OCI-LY7 (cell line): ENCODE results near the gene SNAPC4. TPM values are rescaled to one million over a fixed set of nuclear protein-coding genes. Genes with fewer than 3 reads are reported as not detected.

ENCODE experiments used
- BruUV-seq: library from RNA; stranded (reverse); fragments of 400-500 nt; replicated peaks from 2 replicates; lab custom pipeline; 2021; lab: Mats Ljungman, UMichigan
- CTCF ChIA-PET: fragments of 300-600 bp; sonication (Branson Sonifier 250); formaldehyde crosslinking; loops from one replicate; lab custom pipeline; 2022; ENCODE audit warnings: antibody characterized with exemption; ENCODE audit not compliant: unreplicated experiment; lab: Charles Lee
- POLR2A ChIA-PET: fragments of 300-600 bp; sonication (Branson Sonifier 250); formaldehyde crosslinking; loops from one replicate; lab custom pipeline; 2022; ENCODE audit warnings: antibody characterized with exemption; lab: Charles Lee
- DNase-seq: peaks from one replicate; pipeline ENCODE4 v3.0.0-alpha.2; 2015; ENCODE audit warnings: low spot score
- H2AFZ ChIP-seq: fragments of 200-600 bp; sonication (generic), shearing (Covaris generic); 2 replicates; pipeline ENCODE4 v1.6.1; 2014; ENCODE audit warnings: mild to moderate bottlenecking, antibody characterized with exemption, low read length, moderate library complexity
- H3K27ac ChIP-seq: fragments of 200-600 bp; sonication (generic); 2 replicates; pipeline ENCODE4 v1.5.1; 2014; ENCODE audit warnings: mixed run types, low read depth, mild to moderate bottlenecking, moderate library complexity, low read length, inconsistent platforms; ENCODE audit not compliant: poor library complexity, severe bottlenecking
- H3K36me3 ChIP-seq: fragments of 200-600 bp; sonication (generic); 2 replicates; pipeline ENCODE4 v1.6.1; 2014; ENCODE audit warnings: mild to moderate bottlenecking, antibody characterized with exemption, low read length, moderate library complexity, mixed read lengths; ENCODE audit not compliant: insufficient read depth
- H3K4me1 ChIP-seq: fragments of 200-600 bp; sonication (generic); 2 replicates; pipeline ENCODE4 v1.5.1; 2014; ENCODE audit warnings: mild to moderate bottlenecking, low read length; ENCODE audit not compliant: insufficient read depth, poor library complexity, severe bottlenecking
- H3K4me2 ChIP-seq: fragments of 200-600 bp; sonication (generic); 2 replicates; pipeline ENCODE4 v1.6.1; 2014; ENCODE audit warnings: mild to moderate bottlenecking, low read length
- H3K4me3 ChIP-seq: fragments of 200-600 bp; sonication (generic); 2 replicates; pipeline ENCODE4 v1.5.1; 2014; ENCODE audit warnings: mild to moderate bottlenecking, low read depth, low read length; ENCODE audit not compliant: poor library complexity, severe bottlenecking
- H3K79me2 ChIP-seq: fragments of 200-600 bp; sonication (generic); 2 replicates; pipeline ENCODE4 v1.6.1; 2016; ENCODE audit warnings: low read depth, mild to moderate bottlenecking, low read length, moderate library complexity, mixed read lengths; ENCODE audit not compliant: insufficient read depth
- H3K9me2 ChIP-seq: fragments of 200-600 bp; sonication (generic); 2 replicates; pipeline ENCODE4 v1.6.1; 2016; ENCODE audit warnings: mild to moderate bottlenecking, low read length, mixed read lengths; ENCODE audit not compliant: insufficient read depth
- H3K9me3 ChIP-seq: fragments of 200-600 bp; sonication (generic); 2 replicates; pipeline ENCODE4 v1.6.1; 2014; ENCODE audit warnings: mild to moderate bottlenecking, mixed run types, low read length, mixed read lengths
- H4K20me1 ChIP-seq: fragments of 200-600 bp; sonication (generic); 2 replicates; pipeline ENCODE4 v1.6.1; 2014; ENCODE audit warnings: mild to moderate bottlenecking, antibody characterized with exemption, low read length, moderate library complexity, mixed read lengths; ENCODE audit not compliant: insufficient read depth
- EZH2phosphoT487 ChIP-seq: fragments of 200-600 bp; sonication (generic); IDR thresholded peaks from 2 replicates; pipeline ENCODE4 v1.6.1; 2018; ENCODE audit warnings: low read depth, borderline replicate concordance, mild to moderate bottlenecking, mixed run types, antibody characterized with exemption, low read length, moderate library complexity, mixed read lengths
- intact Hi-C: fragments of 100-400 bp; cut with micrococcal nuclease; formaldehyde crosslinking; loops from one replicate; pipeline ENCODE4 v1.10.0; 2022; ENCODE audit not compliant: unreplicated experiment
- total RNA-seq, 2 experiments: library from RNA; depleted of rRNA in 1 of 2; stranded (reverse); fragments of >200 nt in 1 of 2; shearing (Covaris generic) in 1 of 2; gene quantifications; 2 replicates each; pipeline ENCODE4 v1.2.3, GENCODE V29; 2014 to 2022
- TF ChIP-seq, protein P1 (sequence below): fragments of 200-600 bp; sonication (generic); conservative IDR thresholded peaks from 2 replicates; pipeline ENCODE4 v1.5.1; 2014; ENCODE audit warnings: mild to moderate bottlenecking, antibody characterized with exemption, low read length, moderate library complexity, mixed read lengths

Gene SNAPC4
- total RNA-seq, 2 experiments from 2014 or later, result 13.4 to 16.8 TPM

DNA sequence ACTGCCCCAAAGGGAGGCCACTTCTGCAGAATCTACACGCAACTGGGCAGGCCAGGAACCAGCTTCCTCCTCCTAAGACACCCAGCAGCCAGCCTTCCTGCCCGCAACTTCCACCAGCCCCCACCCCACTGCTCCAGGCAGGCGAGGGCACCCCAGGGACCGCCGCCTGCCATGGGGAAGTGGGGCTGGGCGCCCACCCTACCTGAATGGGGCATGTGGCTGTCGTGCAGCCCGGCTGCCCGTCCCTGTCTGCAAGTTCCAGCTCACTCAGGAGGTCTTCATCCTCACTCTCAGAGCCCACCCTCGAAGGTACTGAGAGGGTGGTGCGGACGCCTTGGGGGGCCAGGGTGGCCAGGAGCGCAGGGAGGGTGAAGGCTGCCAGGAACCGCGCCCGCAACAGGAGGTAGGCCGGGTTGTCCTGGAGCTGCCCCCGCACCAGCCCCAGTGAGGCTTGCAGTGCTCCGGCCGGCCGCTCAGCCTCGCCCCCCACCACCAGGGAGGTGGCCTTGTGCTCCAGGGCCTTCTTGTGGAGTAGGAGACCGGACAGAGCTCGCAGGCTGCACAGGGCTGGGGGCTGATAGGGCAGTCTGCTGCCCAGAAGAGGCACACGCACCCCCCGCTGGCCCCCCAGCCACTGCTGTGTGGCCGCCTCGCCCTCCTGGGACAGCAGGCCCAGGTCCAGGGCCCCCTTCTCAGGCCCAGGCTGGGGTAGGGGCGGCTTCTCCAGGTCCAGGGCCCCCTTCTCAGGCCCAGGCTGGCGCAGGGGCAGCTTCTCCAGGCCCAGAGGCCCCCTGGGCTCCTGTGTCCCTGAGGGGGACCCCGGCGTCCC, 22.4 kb downstream of the SNAPC4 start:
- no peak overlapping the region for H3K4me3 ChIP-seq
- H2AFZ ChIP-seq, result no peak overlapping the region
- H3K9me2 ChIP-seq, result no peaks in the 10 kb centered on the region
- H3K4me1 ChIP-seq, result no peaks in the 10 kb centered on the region
- ChIA-PET POLR2A (no interaction called here), CTCF (no interaction called here)
- no peak overlapping the region for H3K27ac ChIP-seq
- no peaks in the 10 kb centered on the region for H3K9me3 ChIP-seq
- H3K36me3 ChIP-seq, result peaks cover 76% of the 10 kb centered on the region
- DNase-seq, result no peak
- H3K79me2 ChIP-seq, result no peaks in the 10 kb centered on the region
- H3K4me2 ChIP-seq, result no peak overlapping the region
- H4K20me1 ChIP-seq, result no peaks in the 10 kb centered on the region; the same call in 1 of the 2 replicates
- no peak for TF ChIP-seq EZH2phosphoT487
- TF ChIP-seq, protein P1, sequence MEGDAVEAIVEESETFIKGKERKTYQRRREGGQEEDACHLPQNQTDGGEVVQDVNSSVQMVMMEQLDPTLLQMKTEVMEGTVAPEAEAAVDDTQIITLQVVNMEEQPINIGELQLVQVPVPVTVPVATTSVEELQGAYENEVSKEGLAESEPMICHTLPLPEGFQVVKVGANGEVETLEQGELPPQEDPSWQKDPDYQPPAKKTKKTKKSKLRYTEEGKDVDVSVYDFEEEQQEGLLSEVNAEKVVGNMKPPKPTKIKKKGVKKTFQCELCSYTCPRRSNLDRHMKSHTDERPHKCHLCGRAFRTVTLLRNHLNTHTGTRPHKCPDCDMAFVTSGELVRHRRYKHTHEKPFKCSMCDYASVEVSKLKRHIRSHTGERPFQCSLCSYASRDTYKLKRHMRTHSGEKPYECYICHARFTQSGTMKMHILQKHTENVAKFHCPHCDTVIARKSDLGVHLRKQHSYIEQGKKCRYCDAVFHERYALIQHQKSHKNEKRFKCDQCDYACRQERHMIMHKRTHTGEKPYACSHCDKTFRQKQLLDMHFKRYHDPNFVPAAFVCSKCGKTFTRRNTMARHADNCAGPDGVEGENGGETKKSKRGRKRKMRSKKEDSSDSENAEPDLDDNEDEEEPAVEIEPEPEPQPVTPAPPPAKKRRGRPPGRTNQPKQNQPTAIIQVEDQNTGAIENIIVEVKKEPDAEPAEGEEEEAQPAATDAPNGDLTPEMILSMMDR, result no peak
- intact Hi-C loops, result no loop called here
- BruUV-seq, result no TSS peak

- no peak overlapping the region for H2AFZ ChIP-seq
- no peak overlapping the region for H3K4me2 ChIP-seq
- intact Hi-C loops, result no loop called here
- no peak for DNase-seq
- BruUV-seq, result no TSS peak
- H3K9me2 ChIP-seq, result no peaks in the 10 kb centered on the region
- H3K4me1 ChIP-seq, result no peaks in the 10 kb centered on the region
- no peaks in the 10 kb centered on the region for H3K79me2 ChIP-seq
- peaks cover 65% of the 10 kb centered on the region for H3K36me3 ChIP-seq
- no peak overlapping the region for H3K4me3 ChIP-seq
- CTCF ChIA-PET, result no interaction called here
- TF ChIP-seq EZH2phosphoT487, result no peak
- TF ChIP-seq, protein P1, result no peak
- no peaks in the 10 kb centered on the region for H3K9me3 ChIP-seq
- POLR2A ChIA-PET, result no interaction called here
- no peaks in the 10 kb centered on the region; the same call in 1 of the 2 replicates for H4K20me1 ChIP-seq
- H3K27ac ChIP-seq, result no peak overlapping the region
Observed at GRCh38 chr9:136376457-136376856, 23.5 kb downstream of the SNAPC4 start.

DNA sequence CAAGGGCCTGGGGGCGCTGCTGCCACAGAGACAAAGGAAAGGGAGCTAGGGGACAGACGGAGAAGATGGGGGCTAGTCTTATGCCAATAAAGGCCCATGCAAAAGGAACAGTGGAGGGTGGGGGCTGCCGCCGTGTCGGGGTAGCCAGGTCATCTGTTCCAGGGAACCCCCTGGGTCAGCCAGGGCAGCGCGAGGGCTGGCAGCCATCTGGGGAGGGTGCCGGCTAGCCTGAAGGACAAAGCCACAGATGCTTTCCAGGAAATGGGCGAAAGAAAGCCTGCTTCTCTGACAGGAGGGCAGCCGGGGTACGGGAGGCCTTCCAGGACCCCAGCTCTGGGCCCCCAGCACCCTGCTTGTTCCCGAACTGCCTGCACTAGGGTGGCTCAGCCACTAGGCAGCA, 24.9 kb downstream of the SNAPC4 start:
- no peak for DNase-seq
- CTCF ChIA-PET, result no interaction called here
- no peaks in the 10 kb centered on the region for H3K4me1 ChIP-seq
- no peak overlapping the region for H3K27ac ChIP-seq
- no peaks in the 10 kb centered on the region for H3K9me2 ChIP-seq
- intact Hi-C loops, result no loop called here
- H3K36me3 ChIP-seq, result peaks cover 52% of the 10 kb centered on the region
- H3K9me3 ChIP-seq, result no peaks in the 10 kb centered on the region
- POLR2A ChIA-PET, result no interaction called here
- H3K79me2 ChIP-seq, result no peaks in the 10 kb centered on the region
- no peak overlapping the region for H3K4me3 ChIP-seq
- no peak overlapping the region for H2AFZ ChIP-seq
- H4K20me1 ChIP-seq, result no peaks in the 10 kb centered on the region; the same call in 1 of the 2 replicates
- no TSS peak for BruUV-seq
- H3K4me2 ChIP-seq, result no peak overlapping the region
- TF ChIP-seq EZH2phosphoT487, result no peak
- TF ChIP-seq, protein P1, result no peak
